SKM-1 (cell line): ENCODE measurements around the gene ZW10.

ENCODE experiments used
- DNase-seq: peaks from one replicate; lab custom pipeline; 2025; ENCODE audit not compliant: unreplicated experiment; lab: John Stamatoyannopoulos, UW

ZW10 gene

GRCh38 chr11:113698515-113698914 is 75.0 kb downstream of the ZW10 start:
- DNase-seq: no peak

- no peak for DNase-seq
These were observed 75.6 kb downstream of the ZW10 start for GRCh38 chr11:113697756-113698407.

- no peak for DNase-seq
These were observed 76.4 kb downstream of the ZW10 start for GRCh38 chr11:113697111-113697510.

DNA sequence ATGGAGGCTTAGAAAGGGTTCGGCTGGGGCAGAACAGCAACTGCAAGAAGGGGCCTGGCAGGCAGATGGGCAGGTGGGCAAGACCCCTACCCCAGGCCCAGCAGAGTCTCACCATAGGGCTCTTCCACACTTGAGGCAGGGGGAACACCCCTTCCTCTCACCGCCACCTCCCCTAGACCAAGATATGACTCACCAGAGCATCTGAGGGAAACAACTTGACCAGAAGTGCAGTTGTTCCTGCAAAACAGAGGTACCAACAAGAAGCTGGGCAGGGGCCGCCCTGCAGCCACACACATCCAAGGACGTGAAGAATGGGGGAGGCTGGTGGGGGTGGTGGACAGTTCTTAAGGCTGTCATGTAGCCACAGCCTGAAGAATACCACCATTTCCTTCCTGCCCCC is 78.3 kb downstream of the ZW10 start:
- no peak for DNase-seq

- no peak for DNase-seq
These were observed 79.1 kb downstream of the ZW10 start for GRCh38 chr11:113694390-113694789.

DNA sequence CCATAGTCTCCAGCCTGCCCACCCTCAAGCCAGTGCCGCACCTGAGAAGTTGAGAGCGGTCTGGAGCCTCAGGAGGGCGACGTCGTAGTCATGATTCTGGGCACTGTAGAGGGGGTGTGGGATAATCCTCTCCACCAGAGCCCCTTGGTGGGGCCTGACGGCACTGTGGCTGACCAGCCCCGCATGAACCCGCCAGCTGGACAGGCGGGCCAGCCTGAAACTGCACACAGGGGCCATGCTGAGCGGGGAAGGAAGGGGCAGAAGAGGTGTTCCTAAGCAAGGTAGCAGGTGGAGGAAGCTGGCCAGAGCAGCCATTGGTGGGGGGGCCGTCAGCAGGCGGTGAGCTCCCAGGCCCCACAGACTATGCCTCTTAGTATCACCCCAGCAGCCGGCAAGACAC is 80.5 kb downstream of the ZW10 start:
- no peak for DNase-seq

DNA sequence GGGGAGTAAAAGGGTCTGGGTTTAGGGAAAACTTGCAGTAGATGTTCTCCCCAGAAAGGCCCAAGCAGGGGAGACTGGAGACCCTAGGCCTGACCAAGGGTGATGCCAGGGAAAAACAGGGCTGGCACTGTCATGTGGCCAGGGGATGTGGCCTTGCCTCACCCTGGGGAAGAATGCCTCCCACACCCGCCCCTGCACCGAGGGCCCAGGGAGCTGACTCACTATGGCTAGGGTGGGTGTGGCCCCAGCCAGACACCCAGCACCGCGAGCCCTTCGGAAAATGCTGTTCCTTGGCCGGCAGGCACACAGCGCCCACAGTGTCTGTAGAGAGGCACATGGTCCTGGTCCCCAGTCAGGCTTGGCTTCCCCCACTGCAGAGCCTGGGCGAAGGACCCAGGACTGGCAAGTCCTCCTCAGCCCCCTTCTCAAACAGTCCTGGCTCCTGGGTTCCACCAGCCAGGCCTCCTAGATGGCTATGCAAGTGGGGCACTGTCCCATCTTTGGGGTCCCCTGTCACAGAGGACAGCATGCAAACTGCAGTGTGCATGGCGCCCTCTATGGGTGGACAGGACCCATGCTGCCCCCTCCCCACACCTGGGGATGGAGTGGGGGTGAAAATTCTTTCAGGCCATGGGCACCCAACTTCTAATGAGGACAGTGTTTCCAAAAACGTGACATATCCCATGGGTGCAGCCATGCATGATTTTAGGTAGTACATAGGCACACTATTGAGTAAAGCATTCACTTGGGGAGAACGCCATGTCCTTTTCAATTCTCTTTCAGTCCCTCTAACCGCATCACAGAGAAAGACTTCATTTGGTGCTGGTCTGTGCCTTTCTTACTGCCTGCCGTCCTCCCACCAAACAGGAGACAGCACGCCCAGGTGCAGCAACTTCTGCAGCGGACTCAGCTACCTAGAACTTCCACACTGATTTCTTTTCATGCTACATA is 82.6 kb downstream of the ZW10 start:
- DNase-seq: no peak

DNA sequence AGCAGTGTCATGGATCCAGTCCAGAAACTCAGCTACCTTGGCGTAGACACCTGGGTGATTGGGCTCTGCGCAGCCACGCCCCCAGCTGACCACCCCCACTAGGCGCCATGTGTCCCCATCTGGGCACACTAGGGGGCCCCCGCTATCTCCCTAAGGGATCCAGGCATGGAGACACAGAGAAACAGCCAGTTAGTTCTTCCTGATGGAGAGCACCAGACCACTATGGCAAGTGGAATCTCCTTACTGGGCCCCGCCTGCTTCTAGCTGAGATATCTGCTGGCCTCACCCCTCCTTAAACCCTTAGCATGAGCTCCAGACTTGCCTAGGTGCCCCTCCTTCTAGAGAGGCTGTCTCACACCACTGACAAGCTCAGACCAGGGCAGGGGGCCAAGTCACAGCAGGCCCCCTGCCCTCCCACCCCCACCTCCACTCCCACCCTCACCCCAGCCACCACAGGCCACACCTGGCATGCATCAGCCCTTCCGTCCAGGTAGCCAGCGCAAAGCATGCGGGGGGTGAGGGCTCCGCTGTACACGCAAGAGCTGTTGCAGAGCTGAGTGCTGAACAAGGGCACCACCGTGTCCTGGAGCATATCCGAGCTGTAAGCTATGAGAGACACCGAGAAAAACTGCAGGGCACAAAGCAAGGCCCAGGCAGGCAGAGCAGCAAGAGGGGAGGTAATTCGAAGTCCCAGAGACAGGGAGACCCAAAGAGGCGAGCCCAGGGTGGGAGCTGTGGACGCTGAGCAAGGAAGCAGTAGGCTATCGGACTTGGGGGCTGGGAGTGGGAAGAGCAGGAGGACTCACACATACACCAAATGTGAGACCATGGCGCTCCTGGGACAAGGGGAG is 83.5 kb downstream of the ZW10 start:
- DNase-seq: no peak

DNA sequence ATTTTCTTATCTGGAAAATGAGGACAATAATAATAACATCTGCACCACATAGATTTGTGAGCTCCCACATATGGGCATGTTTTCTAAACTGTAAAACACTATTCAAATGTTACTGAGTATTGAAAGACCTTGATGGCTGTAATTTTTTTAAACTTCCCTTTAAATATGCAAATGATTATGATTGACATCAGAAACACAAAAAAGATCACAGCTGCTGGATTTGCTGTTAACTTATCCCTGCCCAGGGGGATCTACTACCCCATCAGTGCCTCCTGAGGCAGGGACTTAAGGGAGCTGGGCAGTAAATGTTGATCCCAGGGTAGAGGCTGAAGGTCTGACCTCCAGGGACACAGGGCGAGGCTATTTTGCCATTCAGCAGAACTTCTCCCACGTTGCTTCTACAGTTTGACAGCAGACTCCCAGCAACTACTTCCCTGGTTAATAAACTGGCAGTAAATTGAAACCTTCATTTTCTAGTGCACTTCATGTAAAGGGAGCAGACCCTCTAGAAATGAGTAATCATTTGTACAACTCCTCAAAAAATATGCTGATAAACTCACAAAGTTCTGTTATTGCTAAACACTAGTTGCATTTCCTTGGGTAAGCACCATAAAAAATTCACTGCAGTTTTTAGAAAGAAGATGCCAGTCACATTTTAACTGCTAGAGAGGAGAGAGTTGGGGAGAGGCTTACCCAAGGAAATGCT is 87.7 kb downstream of the ZW10 start:
- no peak for DNase-seq

DNA sequence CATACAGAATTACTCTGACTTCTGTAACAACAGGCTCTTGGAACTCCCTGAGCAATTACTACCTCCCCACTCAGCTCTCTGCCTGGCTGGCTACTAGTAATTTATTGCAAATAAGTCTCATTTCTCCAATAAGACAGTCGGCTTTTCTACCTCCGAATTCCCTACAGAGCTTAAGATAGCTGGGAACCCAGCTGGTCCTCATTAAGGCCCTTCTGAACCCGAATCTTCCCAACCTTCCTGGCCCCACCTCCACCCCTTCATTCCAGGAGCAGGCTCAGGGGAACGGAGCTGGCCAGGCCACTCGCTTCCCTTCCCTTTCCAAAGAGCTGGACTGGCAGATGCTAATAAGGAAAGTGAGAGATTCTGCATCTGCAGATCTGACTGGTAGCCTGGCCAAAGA is 89.0 kb downstream of the ZW10 start:
- no peak for DNase-seq

DNA sequence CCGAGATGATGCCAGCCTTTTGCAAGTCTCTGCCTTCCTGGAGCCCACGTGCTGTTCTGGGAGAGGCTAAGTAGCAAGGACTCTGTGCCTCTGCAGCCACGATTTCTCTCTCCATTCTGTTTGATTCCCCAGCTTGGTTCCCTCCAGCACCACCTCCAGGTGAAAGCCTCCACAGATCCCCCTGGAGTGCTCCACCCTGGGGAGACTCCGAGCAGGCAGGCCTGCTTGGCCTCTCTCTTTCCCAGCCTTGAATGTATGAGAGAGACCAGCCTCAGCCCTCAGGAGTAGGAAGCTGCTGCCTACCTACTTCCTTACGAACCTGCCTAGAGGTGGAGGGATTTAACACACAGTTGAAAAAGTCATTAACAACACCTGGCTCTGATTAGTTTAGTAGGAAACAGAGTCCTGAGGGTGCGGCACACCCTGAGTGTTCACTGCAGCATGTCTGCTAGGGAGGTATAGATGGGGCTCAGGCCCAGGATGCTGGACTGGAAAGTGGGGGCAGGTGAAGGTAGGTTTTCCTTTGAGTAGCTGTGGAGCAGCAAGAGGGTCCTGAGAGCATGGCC is 89.9 kb downstream of the ZW10 start:
- DNase-seq: no peak
